GM23338 (cell line): ENCODE results near the gene TMEM63A. TPM values are rescaled to one million over a fixed set of nuclear protein-coding genes. Genes with fewer than 3 reads are reported as not detected.

ENCODE experiments used
- ATAC-seq: fragments of 200-7000 bp; cut with Tn5 transposase; 3 replicates; pipeline ENCODE4 v1.9.1; 2020
- DNase-seq: peaks from one replicate; pipeline ENCODE4 v3.0.0-alpha.2; 2015; ENCODE audit warnings: low spot score
- H2AFZ ChIP-seq: fragments of 200-600 bp; sonication (generic); 2 replicates; pipeline ENCODE4 v1.8.0; 2016; ENCODE audit warnings: antibody characterized with exemption, mild to moderate bottlenecking, moderate library complexity
- H3F3A ChIP-seq: fragments of 200-600 bp; sonication (generic); replicated peaks from 2 replicates; pipeline ENCODE4 v1.8.0; 2017; ENCODE audit warnings: antibody characterized with exemption, mixed run types, low read depth
- H3K27ac ChIP-seq: fragments of 200-600 bp; sonication (generic); 2 replicates; pipeline ENCODE4 v1.6.1; 2016; ENCODE audit warnings: low read depth
- H3K27me3 ChIP-seq: fragments of 200-600 bp; sonication (generic); 2 replicates; pipeline ENCODE4 v1.8.0; 2016; ENCODE audit warnings: mild to moderate bottlenecking, mixed run types, moderate library complexity; ENCODE audit not compliant: insufficient read depth
- H3K36me3 ChIP-seq: fragments of 200-600 bp; sonication (generic); 2 replicates; pipeline ENCODE4 v1.8.0; 2016; ENCODE audit warnings: mild to moderate bottlenecking; ENCODE audit not compliant: insufficient read depth
- H3K4me1 ChIP-seq: fragments of 200-600 bp; sonication (generic); 2 replicates; pipeline ENCODE4 v1.8.0; 2016; ENCODE audit warnings: mild to moderate bottlenecking, moderate library complexity; ENCODE audit not compliant: insufficient read depth
- H3K4me2 ChIP-seq: fragments of 200-600 bp; sonication (generic); 2 replicates; pipeline ENCODE4 v1.7.1; 2017; ENCODE audit warnings: mixed run types
- H3K4me3 ChIP-seq: fragments of 200-600 bp; sonication (generic); 2 replicates; pipeline ENCODE4 v1.6.1; 2016; ENCODE audit warnings: mixed run types
- H3K79me2 ChIP-seq: fragments of 200-600 bp; sonication (generic); replicated peaks from 2 replicates; pipeline ENCODE4 v1.8.0; 2017; ENCODE audit warnings: mild to moderate bottlenecking; ENCODE audit not compliant: insufficient read depth
- H3K9me2 ChIP-seq: fragments of 200-600 bp; sonication (generic); 2 replicates; pipeline ENCODE4 v1.8.0; 2017; ENCODE audit not compliant: insufficient read depth
- H4K20me1 ChIP-seq: fragments of 200-600 bp; sonication (generic); replicated peaks from 2 replicates; pipeline ENCODE4 v1.8.0; 2017; ENCODE audit warnings: mild to moderate bottlenecking; ENCODE audit not compliant: insufficient read depth
- H3K27ac Mint-ChIP-seq: 2 replicates; pipeline ENCODE4 v1.8.0; 2020; ENCODE audit warnings: inconsistent platforms, mild to moderate bottlenecking, moderate library complexity, mixed read lengths
- H3K27me3 Mint-ChIP-seq: 3 replicates; pipeline ENCODE4 v1.8.0; 2022; ENCODE audit warnings: low read depth, mild to moderate bottlenecking, moderate library complexity, mixed read lengths, inconsistent platforms; ENCODE audit not compliant: insufficient read depth, poor library complexity
- H3K36me3 Mint-ChIP-seq: 3 replicates; pipeline ENCODE4 v1.8.0; 2021; ENCODE audit warnings: low read depth, mild to moderate bottlenecking, inconsistent platforms, moderate library complexity, mixed read lengths
- H3K4me1 Mint-ChIP-seq: 3 replicates; pipeline ENCODE4 v1.8.0; 2020; ENCODE audit warnings: mild to moderate bottlenecking, inconsistent platforms, mixed read lengths
- H3K4me3 Mint-ChIP-seq: 3 replicates; pipeline ENCODE4 v1.8.0; 2021; ENCODE audit warnings: moderate library complexity, mild to moderate bottlenecking, inconsistent platforms, mixed read lengths
- H3K9me3 Mint-ChIP-seq: 3 replicates; pipeline ENCODE4 v1.8.0; 2020; ENCODE audit warnings: moderate library complexity, mild to moderate bottlenecking, inconsistent platforms, mixed read lengths
- CREB1 ChIP-seq: fragments of 250-450 bp; sonication (Bioruptor Pico); IDR thresholded peaks from 2 replicates; pipeline ENCODE4 v1.5.0; 2020; ENCODE audit warnings: low read depth, mild to moderate bottlenecking, moderate library complexity
- ETS1 ChIP-seq: IDR thresholded peaks from 2 replicates; pipeline ENCODE4 v1.6.1; 2016; ENCODE audit warnings: antibody characterized with exemption
- EZH2 ChIP-seq: fragments of 200-600 bp; sonication (generic); IDR thresholded peaks from one replicate; pipeline ENCODE4 v1.8.0; 2017; ENCODE audit warnings: antibody characterized with exemption, mild to moderate bottlenecking, low read depth; ENCODE audit not compliant: unreplicated experiment
- JUNB ChIP-seq: IDR thresholded peaks from one replicate; pipeline ENCODE4 v1.6.1; 2016; ENCODE audit warnings: antibody characterized with exemption; ENCODE audit not compliant: unreplicated experiment
- STAT1 ChIP-seq: IDR thresholded peaks from one replicate; pipeline ENCODE4 v1.6.1; 2016; ENCODE audit warnings: antibody characterized with exemption; ENCODE audit not compliant: unreplicated experiment
- ZNF114 ChIP-seq: fragments of 250-450 bp; sonication (Bioruptor Pico); IDR thresholded peaks from 2 replicates; pipeline ENCODE4 v1.5.0; 2020; ENCODE audit warnings: mild to moderate bottlenecking, moderate library complexity
- ZNF462 ChIP-seq: fragments of 250-450 bp; sonication (Bioruptor Pico); IDR thresholded peaks from 2 replicates; pipeline ENCODE4 v1.5.0; 2020; ENCODE audit warnings: mild to moderate bottlenecking, moderate library complexity
- polyA plus RNA-seq: library from polyadenylated mRNA; unstranded; fragments of >200 nt; fragmentation: Nextera tagmentation; extraction: Ambion mirVana; gene quantifications from 2 replicates; pipeline ENCODE4 v1.2.1, GENCODE V29; 2016
- total RNA-seq: library from RNA; depleted of rRNA; stranded (reverse); fragments of >200 nt; shearing (Covaris generic); gene quantifications from 2 replicates; pipeline ENCODE4 v1.2.3, GENCODE V29; 2014

Gene TMEM63A
- total and polyA plus RNA-seq, 2 experiments from 2014 or later: 31.7 to 76.9 TPM

- H3K79me2 ChIP-seq: no peaks in the 10 kb centered on the region
- H3K27ac ChIP-seq: no peak overlapping the region
- Mint-ChIP-seq H3K36me3 (peaks cover 78% of the 10 kb centered on the region), H3K9me3 (no peaks in the 10 kb centered on the region), H3K27me3 (peaks cover 4% of the 10 kb centered on the region), H3K4me1 (no peaks in the 10 kb centered on the region), H3K27ac (no peak overlapping the region), H3K4me3 (no peak overlapping the region)
- 0 out of 2 replicates have a peak, but pooled peaks cover 4% of the 10 kb centered on the region for H3F3A ChIP-seq
- H2AFZ ChIP-seq: no peak overlapping the region
- no peak overlapping the region for H3K4me2 ChIP-seq
- H3K9me2 ChIP-seq: no peaks in the 10 kb centered on the region
- ATAC-seq (no peak), DNase-seq (no peak)
- no peak overlapping the region for H3K4me3 ChIP-seq
- no peaks in the 10 kb centered on the region for H3K4me1 ChIP-seq
- no peaks in the 10 kb centered on the region for H3K27me3 ChIP-seq
- H4K20me1 ChIP-seq: peaks cover 9% of the 10 kb centered on the region
- peaks cover 48% of the 10 kb centered on the region for H3K36me3 ChIP-seq
- no peak for TF ChIP-seq ZNF114 (CRISPR knock-in tag)
- no peak for TF ChIP-seq ETS1
- no peak for TF ChIP-seq CREB1 (CRISPR knock-in tag)
- TF ChIP-seq JUNB: no peak
- TF ChIP-seq STAT1: no peak
- TF ChIP-seq EZH2: no peak
- TF ChIP-seq ZNF462 (CRISPR knock-in tag): no peak
These were observed 22.1 kb downstream of the TMEM63A start for GRCh38 chr1:225860107-225860506.
